ENCODE results near the gene MAGI1.

Gene MAGI1

DNA sequence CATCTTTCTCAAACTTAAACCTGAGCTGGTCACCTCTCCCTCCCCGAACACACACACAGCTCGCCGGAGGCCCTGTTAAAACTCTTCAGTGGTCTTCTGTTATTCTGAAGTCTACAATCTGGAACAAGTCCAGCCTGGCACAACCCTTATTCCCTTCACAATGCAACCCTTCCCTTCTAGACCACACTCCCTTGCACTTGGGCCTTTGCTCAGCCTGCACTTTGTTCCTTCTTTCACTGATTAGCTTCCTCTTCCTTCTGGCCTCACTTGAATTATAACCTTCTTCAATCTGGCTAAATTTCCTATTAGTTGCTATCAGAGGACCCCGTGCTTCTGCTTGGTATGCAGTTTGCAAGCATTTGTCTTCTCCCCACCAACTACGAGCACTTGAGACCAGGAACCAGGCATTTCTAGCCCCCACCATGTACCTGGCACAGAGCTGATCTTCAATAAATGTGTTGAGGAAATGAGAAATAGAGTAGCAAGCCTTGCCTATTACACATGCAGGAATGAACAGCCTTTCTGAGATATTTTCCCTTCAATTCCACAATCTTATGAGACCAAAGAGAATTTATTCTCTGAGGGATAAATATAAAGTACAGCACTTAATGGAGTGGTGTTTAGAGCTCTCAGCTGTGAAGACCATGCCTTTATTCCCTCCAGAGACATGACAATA, 687.8 kb downstream of the MAGI1 start:
- H3K27ac Mint-ChIP-seq: no peak overlapping the region
- H3K9me3 Mint-ChIP-seq: no peaks in the 10 kb centered on the region
- H3K4me3 Mint-ChIP-seq: no peak overlapping the region
- no peak for DNase-seq
- CTCF ChIA-PET: no interaction called here
- no peaks in the 10 kb centered on the region for H3K27me3 Mint-ChIP-seq
- H3K4me1 Mint-ChIP-seq: no peaks in the 10 kb centered on the region
- no peaks in the 10 kb centered on the region for H3K36me3 Mint-ChIP-seq

GRCh38 chr3:65348398-65348995, 690.2 kb downstream of the MAGI1 start:
- Mint-ChIP-seq H3K27me3 (no peaks in the 10 kb centered on the region), H3K4me1 (no peaks in the 10 kb centered on the region), H3K4me3 (no peak overlapping the region), H3K9me3 (no peaks in the 10 kb centered on the region), H3K27ac (no peak overlapping the region), H3K36me3 (no peaks in the 10 kb centered on the region)
- no peak for DNase-seq
- CTCF ChIA-PET: no interaction called here

- DNase-seq: no peak
- no peaks in the 10 kb centered on the region for H3K4me1 Mint-ChIP-seq
- CTCF ChIA-PET: no interaction called here
- H3K27ac Mint-ChIP-seq: no peak overlapping the region
- H3K9me3 Mint-ChIP-seq: no peaks in the 10 kb centered on the region
- H3K36me3 Mint-ChIP-seq: no peaks in the 10 kb centered on the region
- H3K27me3 Mint-ChIP-seq: no peaks in the 10 kb centered on the region
- H3K4me3 Mint-ChIP-seq: no peak overlapping the region
These were observed 691.6 kb downstream of the MAGI1 start for GRCh38 chr3:65347166-65347565.

GRCh38 chr3:65344846-65345245, 693.9 kb downstream of the MAGI1 start:
- CTCF ChIA-PET: no interaction called here
- H3K36me3 Mint-ChIP-seq: no peaks in the 10 kb centered on the region
- no peaks in the 10 kb centered on the region for H3K4me1 Mint-ChIP-seq
- no peak for DNase-seq
- H3K4me3 Mint-ChIP-seq: no peak overlapping the region
- no peaks in the 10 kb centered on the region for H3K9me3 Mint-ChIP-seq
- H3K27me3 Mint-ChIP-seq: no peaks in the 10 kb centered on the region
- H3K27ac Mint-ChIP-seq: no peak overlapping the region

DNA sequence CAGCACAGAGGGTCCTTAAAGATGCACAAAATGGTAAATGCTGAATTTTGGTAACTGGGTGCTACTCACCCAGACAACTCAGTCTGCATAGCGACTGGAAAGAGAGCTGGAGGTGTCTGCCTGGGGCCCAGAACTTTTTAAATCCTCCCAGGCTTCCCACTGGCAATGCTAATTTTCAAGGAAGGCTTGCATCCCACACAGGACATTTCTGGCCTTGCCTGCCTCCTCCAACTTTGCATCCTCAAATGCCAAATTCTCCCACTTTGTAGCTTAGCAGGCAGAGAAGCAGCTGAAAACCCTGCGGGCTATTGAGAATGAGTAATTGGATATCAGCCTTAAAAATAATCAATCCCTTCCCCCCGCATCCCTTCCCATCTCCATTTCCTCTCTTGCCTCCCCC, 694.3 kb downstream of the MAGI1 start:
- H3K36me3 Mint-ChIP-seq: no peaks in the 10 kb centered on the region
- H3K27ac Mint-ChIP-seq: no peak overlapping the region
- H3K4me3 Mint-ChIP-seq: no peak overlapping the region
- CTCF ChIA-PET: no interaction called here
- no peaks in the 10 kb centered on the region for H3K9me3 Mint-ChIP-seq
- H3K4me1 Mint-ChIP-seq: no peaks in the 10 kb centered on the region
- DNase-seq: no peak
- H3K27me3 Mint-ChIP-seq: no peaks in the 10 kb centered on the region

- CTCF ChIA-PET: no interaction called here
- no peaks in the 10 kb centered on the region for H3K27me3 Mint-ChIP-seq
- no peak overlapping the region for H3K4me3 Mint-ChIP-seq
- H3K36me3 Mint-ChIP-seq: no peaks in the 10 kb centered on the region
- no peaks in the 10 kb centered on the region for H3K4me1 Mint-ChIP-seq
- H3K9me3 Mint-ChIP-seq: no peaks in the 10 kb centered on the region
- H3K27ac Mint-ChIP-seq: no peak overlapping the region
- no peak for DNase-seq
These were observed 695.0 kb downstream of the MAGI1 start for GRCh38 chr3:65343736-65344135.

DNA sequence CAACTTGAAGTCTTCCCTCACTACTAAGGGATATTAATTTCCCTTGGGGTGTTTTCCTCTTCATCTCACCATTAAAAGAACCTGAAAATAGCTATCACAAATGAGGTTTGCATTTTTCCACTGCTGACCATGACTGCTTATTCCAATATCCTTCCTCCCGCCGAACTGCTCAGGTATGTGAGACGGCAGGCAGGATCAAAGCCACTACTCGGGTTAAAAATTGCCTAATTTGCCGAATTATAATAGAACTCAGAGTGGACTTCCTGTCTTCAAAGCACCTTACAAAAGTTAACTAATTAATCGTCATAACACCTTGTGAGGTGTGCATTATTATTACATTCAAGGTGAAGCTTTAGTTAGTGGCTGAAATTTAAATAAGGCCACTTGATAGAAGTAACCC, 695.7 kb downstream of the MAGI1 start:
- Mint-ChIP-seq H3K4me1 (no peaks in the 10 kb centered on the region), H3K4me3 (no peak overlapping the region), H3K36me3 (no peaks in the 10 kb centered on the region), H3K9me3 (no peaks in the 10 kb centered on the region), H3K27ac (no peak overlapping the region), H3K27me3 (no peaks in the 10 kb centered on the region)
- CTCF ChIA-PET: no interaction called here
- DNase-seq: no peak

DNA sequence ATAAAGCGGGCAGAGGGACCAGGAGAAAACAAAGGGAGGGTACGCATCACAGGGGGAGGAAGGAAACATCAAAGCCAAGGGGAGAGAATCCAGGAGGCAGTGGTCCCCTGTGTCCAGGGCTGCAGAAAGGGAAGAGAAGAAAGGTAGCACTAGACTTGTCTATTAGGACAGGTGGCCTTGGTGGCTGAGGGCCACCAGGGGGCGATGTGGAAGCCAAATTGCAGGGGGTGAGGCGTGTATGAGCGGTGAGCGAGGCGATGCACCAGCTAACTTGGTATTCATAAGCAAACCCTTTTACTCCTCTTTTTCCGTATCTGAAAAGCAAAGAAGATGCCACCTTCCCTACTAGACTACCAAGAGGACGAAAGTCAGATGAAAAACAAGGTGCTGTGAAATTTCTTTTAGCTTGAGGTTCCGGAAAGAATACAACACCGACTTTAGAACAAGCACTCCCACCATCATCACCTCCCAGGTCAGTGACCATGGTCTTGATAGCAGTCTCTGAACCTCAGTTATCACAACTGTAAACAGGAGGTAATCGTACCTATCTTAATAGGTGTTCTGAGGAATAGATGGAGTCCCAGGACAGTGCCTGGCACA, 696.5 kb downstream of the MAGI1 start:
- Mint-ChIP-seq H3K27me3 (no peaks in the 10 kb centered on the region), H3K36me3 (no peaks in the 10 kb centered on the region), H3K4me3 (no peak overlapping the region), H3K9me3 (no peaks in the 10 kb centered on the region), H3K27ac (no peak overlapping the region), H3K4me1 (no peaks in the 10 kb centered on the region)
- CTCF ChIA-PET: no interaction called here
- DNase-seq: peak; percentile 27

- H3K36me3 Mint-ChIP-seq: no peaks in the 10 kb centered on the region
- DNase-seq: no peak
- H3K4me3 Mint-ChIP-seq: no peak overlapping the region
- no peaks in the 10 kb centered on the region for H3K4me1 Mint-ChIP-seq
- no peaks in the 10 kb centered on the region for H3K27me3 Mint-ChIP-seq
- CTCF ChIA-PET: no interaction called here
- H3K9me3 Mint-ChIP-seq: peaks cover 7% of the 10 kb centered on the region
- no peak overlapping the region for H3K27ac Mint-ChIP-seq
These were observed 699.5 kb downstream of the MAGI1 start for GRCh38 chr3:65339192-65339740.

DNA sequence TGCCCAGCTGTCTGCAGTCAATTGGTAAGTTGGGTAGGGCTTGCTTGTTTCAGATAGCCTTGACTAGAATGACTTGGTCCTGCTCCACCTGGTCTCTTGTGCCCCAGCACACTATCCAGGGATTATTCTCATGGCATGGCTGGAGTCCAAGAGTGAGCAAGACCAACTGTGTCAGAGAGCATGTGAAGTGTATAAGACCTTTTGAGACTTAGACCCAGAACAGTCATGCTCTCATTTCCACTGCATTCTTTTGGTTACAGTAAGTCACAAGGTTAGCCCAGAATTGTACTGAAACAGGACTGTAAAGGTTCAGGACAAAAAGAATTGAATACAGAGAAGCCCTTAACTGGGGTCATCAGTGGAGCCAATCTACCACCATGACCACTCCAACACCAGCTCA, 700.1 kb downstream of the MAGI1 start:
- Mint-ChIP-seq H3K9me3 (peaks cover 7% of the 10 kb centered on the region), H3K27me3 (no peaks in the 10 kb centered on the region), H3K36me3 (no peaks in the 10 kb centered on the region), H3K4me3 (no peak overlapping the region), H3K4me1 (no peaks in the 10 kb centered on the region), H3K27ac (no peak overlapping the region)
- no peak for DNase-seq
- CTCF ChIA-PET: no interaction called here

- CTCF ChIA-PET: no interaction called here
- Mint-ChIP-seq H3K4me1 (no peaks in the 10 kb centered on the region), H3K4me3 (no peak overlapping the region), H3K27ac (no peak overlapping the region), H3K36me3 (no peaks in the 10 kb centered on the region), H3K9me3 (peaks cover 7% of the 10 kb centered on the region), H3K27me3 (no peaks in the 10 kb centered on the region)
- DNase-seq: no peak
These were observed 703.1 kb downstream of the MAGI1 start for GRCh38 chr3:65335587-65335986.

GRCh38 chr3:65334045-65334665, 704.6 kb downstream of the MAGI1 start:
- Mint-ChIP-seq H3K9me3 (peaks cover 7% of the 10 kb centered on the region), H3K36me3 (no peaks in the 10 kb centered on the region), H3K4me3 (no peak overlapping the region), H3K27me3 (no peaks in the 10 kb centered on the region), H3K27ac (no peak overlapping the region), H3K4me1 (no peaks in the 10 kb centered on the region)
- DNase-seq: no peak
- CTCF ChIA-PET: no interaction called here

DNA sequence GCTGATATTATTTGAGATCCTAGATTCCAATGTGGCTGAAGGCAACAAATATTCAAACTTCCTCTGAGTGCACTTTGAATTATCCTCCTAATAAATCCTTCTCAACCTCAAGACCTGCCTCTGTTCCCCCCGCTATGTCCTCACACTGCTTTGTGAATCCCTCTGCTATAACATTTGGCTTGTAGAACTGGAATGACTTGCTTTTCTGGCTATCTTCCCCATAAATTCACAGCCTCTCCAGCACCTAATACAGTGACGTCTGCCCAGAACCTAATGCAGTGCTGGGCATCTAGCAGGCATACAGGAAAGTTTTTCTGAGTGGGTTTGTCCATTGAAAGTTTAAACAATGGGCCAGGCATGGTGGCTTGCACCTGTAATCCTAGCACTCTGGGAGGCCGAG, 707.0 kb downstream of the MAGI1 start:
- no peak overlapping the region for H3K27ac Mint-ChIP-seq
- no peak overlapping the region for H3K4me3 Mint-ChIP-seq
- no peak for DNase-seq
- H3K9me3 Mint-ChIP-seq: peaks cover 11% of the 10 kb centered on the region
- no peaks in the 10 kb centered on the region for H3K4me1 Mint-ChIP-seq
- no peaks in the 10 kb centered on the region for H3K27me3 Mint-ChIP-seq
- H3K36me3 Mint-ChIP-seq: no peaks in the 10 kb centered on the region
- CTCF ChIA-PET: no interaction called here

DNA sequence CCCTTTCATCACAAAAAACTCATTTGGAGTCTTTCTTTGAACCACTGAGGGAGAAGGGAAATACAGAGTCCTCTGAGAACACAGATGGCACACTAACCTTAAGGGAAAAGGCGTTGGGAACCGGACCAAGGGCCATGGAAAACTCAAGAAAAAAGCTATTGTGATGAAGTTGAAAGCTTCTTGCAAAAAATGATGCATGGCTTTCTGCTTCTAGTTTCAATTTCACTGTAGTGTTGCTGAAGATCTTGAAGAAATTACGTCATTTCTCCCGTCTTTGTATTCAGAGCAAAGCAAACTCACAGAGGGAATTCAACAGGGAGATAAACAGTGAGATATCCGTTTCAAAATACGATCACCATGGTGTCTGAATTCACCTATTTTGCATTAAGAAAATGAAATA, 708.6 kb downstream of the MAGI1 start:
- Mint-ChIP-seq H3K27ac (no peak overlapping the region), H3K36me3 (no peaks in the 10 kb centered on the region), H3K27me3 (no peaks in the 10 kb centered on the region), H3K4me1 (no peaks in the 10 kb centered on the region), H3K4me3 (no peak overlapping the region), H3K9me3 (peaks cover 8% of the 10 kb centered on the region)
- no peak for DNase-seq
- CTCF ChIA-PET: no interaction called here

- H3K4me1 Mint-ChIP-seq: no peaks in the 10 kb centered on the region
- DNase-seq: no peak
- CTCF ChIA-PET: no interaction called here
- H3K27me3 Mint-ChIP-seq: no peaks in the 10 kb centered on the region
- H3K27ac Mint-ChIP-seq: no peak overlapping the region
- H3K9me3 Mint-ChIP-seq: peaks cover 5% of the 10 kb centered on the region
- H3K36me3 Mint-ChIP-seq: no peaks in the 10 kb centered on the region
- H3K4me3 Mint-ChIP-seq: no peak overlapping the region
These were observed 710.6 kb downstream of the MAGI1 start for GRCh38 chr3:65328148-65328547.
